ENCODE results near the gene RUBCNL. TPM values are rescaled to one million over a fixed set of nuclear protein-coding genes. Genes with fewer than 3 reads are reported as not detected.

Gene RUBCNL
- total RNA-seq, 1 experiment from 2014 or later: not detected

DNA sequence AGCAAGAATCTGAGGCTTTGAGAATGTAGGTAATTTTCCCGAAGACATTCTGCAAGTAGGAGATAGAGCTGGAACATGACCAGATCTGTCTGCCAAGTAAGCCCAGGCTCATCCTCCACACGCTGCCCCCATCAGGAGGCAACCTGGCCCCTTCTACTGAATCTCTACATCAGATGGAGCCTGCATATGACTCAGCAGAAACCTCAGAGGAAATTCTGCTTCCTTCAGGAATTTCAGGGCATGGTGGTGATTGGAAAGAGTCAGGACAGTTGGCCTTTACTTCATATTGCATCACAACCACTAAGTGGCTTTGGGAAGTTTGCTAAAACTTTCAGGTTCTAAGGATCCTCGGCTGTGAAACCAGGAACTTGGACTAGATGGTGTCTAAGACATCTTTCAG is 90.1 kb downstream of the RUBCNL start:
- no peaks in the 10 kb centered on the region for H3F3A ChIP-seq (ENCODE audit: low read length, unreplicated experiment)
- no peaks in the 10 kb centered on the region for H3K27me3 ChIP-seq (ENCODE audit: low read length)
- no peak for TF ChIP-seq EZH2 (IDR thresholded peaks at IDR 0.05; ENCODE audit: low read length, unreplicated experiment)
- TF ChIP-seq, protein P1, sequence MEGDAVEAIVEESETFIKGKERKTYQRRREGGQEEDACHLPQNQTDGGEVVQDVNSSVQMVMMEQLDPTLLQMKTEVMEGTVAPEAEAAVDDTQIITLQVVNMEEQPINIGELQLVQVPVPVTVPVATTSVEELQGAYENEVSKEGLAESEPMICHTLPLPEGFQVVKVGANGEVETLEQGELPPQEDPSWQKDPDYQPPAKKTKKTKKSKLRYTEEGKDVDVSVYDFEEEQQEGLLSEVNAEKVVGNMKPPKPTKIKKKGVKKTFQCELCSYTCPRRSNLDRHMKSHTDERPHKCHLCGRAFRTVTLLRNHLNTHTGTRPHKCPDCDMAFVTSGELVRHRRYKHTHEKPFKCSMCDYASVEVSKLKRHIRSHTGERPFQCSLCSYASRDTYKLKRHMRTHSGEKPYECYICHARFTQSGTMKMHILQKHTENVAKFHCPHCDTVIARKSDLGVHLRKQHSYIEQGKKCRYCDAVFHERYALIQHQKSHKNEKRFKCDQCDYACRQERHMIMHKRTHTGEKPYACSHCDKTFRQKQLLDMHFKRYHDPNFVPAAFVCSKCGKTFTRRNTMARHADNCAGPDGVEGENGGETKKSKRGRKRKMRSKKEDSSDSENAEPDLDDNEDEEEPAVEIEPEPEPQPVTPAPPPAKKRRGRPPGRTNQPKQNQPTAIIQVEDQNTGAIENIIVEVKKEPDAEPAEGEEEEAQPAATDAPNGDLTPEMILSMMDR (conservative IDR thresholded peaks at IDR 0.05; ENCODE audit: low read depth, low read length): no peak
- no peak for TF ChIP-seq EZH2phosphoT487 (IDR thresholded peaks at IDR 0.05; ENCODE audit: borderline replicate concordance, low read length)
- DNase-seq (peak; percentile 18), ATAC-seq (peak; percentile 31; the same call in 1 of the 2 replicates)
- no peaks in the 10 kb centered on the region for H3K36me3 ChIP-seq (ENCODE audit: low read depth, low read length)
- no peak overlapping the region for H3K4me2 ChIP-seq (ENCODE audit: low read length)
- H3K79me2 ChIP-seq (ENCODE audit: low read length): no peaks in the 10 kb centered on the region
- no peaks in the 10 kb centered on the region for H4K20me1 ChIP-seq (ENCODE audit: low read length)
- BruUV-seq (replicated peaks): no TSS peak
- H3K9ac ChIP-seq (ENCODE audit: low read length): no peak overlapping the region
- 0 out of 2 replicates have a peak overlapping the region, but pooled peaks have one; percentile 18 for H3K27ac ChIP-seq (ENCODE audit: low read length)
- H2AFZ ChIP-seq (ENCODE audit: low read length): 0 out of 2 replicates have a peak overlapping the region, but pooled peaks have one; percentile 26
- ChIA-PET CTCF (no interaction called here), POLR2A (ENCODE audit: unreplicated experiment) (no interaction called here)
- H3K4me1 ChIP-seq (ENCODE audit: insufficient read depth, low read length): no peaks in the 10 kb centered on the region; the same call in 1 of the 2 replicates
- H3K4me3 ChIP-seq (ENCODE audit: low read length): no peak overlapping the region
- no peaks in the 10 kb centered on the region for H3K9me3 ChIP-seq (ENCODE audit: low read length)
- intact Hi-C loops (cut with micrococcal nuclease): no loop called here
- no peaks in the 10 kb centered on the region for H3K9me2 ChIP-seq (replicated peaks; ENCODE audit: low read length)

DNA sequence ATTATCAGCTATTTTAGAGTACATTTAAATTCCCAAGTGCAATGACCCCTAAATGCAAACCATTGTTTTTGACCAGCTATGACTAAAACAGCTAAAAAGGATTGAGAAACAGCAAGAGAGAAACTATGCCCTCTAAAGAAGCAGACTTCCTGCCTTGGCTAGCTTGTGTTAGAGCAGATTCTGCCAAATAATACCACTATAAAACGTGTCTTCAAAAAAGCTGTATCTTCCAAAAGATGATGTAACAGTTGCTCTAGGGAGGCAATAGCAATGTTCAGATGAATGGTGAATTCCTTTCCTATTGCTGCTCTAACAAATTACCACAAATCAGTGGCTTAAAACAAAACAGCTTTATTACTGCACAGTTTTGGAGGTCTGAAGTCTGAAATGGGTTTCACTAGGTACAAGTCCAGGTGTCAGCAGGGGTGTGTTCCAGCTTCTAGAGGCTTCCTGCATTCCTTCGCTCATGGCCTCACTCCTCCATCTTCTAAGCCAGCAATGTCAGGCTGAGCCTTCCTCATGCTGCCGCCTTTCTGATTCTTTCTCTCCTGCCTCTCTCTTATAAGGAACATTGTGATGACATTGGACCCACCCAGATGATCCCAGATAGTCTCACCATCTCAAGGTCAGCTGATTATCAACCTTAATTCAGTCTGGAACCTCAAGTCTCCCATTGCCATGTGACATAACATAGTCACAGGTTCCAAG is 90.8 kb downstream of the RUBCNL start:
- Histone ChIP-seq H3K9me2 (replicated peaks; ENCODE audit: low read length) (no peaks in the 10 kb centered on the region), H3K4me1 (ENCODE audit: insufficient read depth, low read length) (no peaks in the 10 kb centered on the region; the same call in 1 of the 2 replicates), H3K4me2 (ENCODE audit: low read length) (no peak overlapping the region), H3K79me2 (ENCODE audit: low read length) (no peaks in the 10 kb centered on the region), H3K4me3 (ENCODE audit: low read length) (no peak overlapping the region), H3K27ac (ENCODE audit: low read length) (0 out of 2 replicates have a peak overlapping the region, but pooled peaks have one; percentile 18), H3K9ac (ENCODE audit: low read length) (no peak overlapping the region), H3K27me3 (ENCODE audit: low read length) (no peaks in the 10 kb centered on the region), H3F3A (ENCODE audit: low read length, unreplicated experiment) (no peaks in the 10 kb centered on the region), H3K9me3 (ENCODE audit: low read length) (no peaks in the 10 kb centered on the region), H4K20me1 (ENCODE audit: low read length) (no peaks in the 10 kb centered on the region), H3K36me3 (ENCODE audit: low read depth, low read length) (no peaks in the 10 kb centered on the region), H2AFZ (ENCODE audit: low read length) (no peak overlapping the region; the same call in 1 of the 2 replicates)
- intact Hi-C loops (cut with micrococcal nuclease): no loop called here
- ATAC-seq: peak; percentile 72
- peak; percentile 39 for DNase-seq
- BruUV-seq (replicated peaks): TSS peak; percentile 71
- TF ChIP-seq, protein P1 (conservative IDR thresholded peaks at IDR 0.05; ENCODE audit: low read depth, low read length): no peak
- TF ChIP-seq EZH2phosphoT487 (IDR thresholded peaks at IDR 0.05; ENCODE audit: borderline replicate concordance, low read length) (no peak), EZH2 (IDR thresholded peaks at IDR 0.05; ENCODE audit: low read length, unreplicated experiment) (no peak)
- POLR2A ChIA-PET (ENCODE audit: unreplicated experiment): no interaction called here
- CTCF ChIA-PET: no interaction called here

All from PC-3 (cell line).